Mesothelial cell of epicardium (in vitro differentiated cells): ENCODE measurements around the gene SLC36A3. TPM values are rescaled to one million over a fixed set of nuclear protein-coding genes. Genes with fewer than 3 reads are reported as not detected.

Experiments
- DNase-seq, 2 experiments: peaks; one replicate each; pipeline ENCODE4 v3.0.0; 2021; ENCODE audit warnings: low spot score in 2 of 2; ENCODE audit not compliant: unreplicated experiment in 2 of 2
- H3K27ac Mint-ChIP-seq: 2 replicates; pipeline ENCODE4 v1.8.0; 2021; ENCODE audit warnings: mixed read lengths
- H3K27me3 Mint-ChIP-seq: 2 replicates; pipeline ENCODE4 v1.8.0; 2021; ENCODE audit warnings: low read depth, mixed read lengths
- H3K36me3 Mint-ChIP-seq: 2 replicates; pipeline ENCODE4 v1.8.0; 2021; ENCODE audit warnings: mixed read lengths
- H3K4me1 Mint-ChIP-seq: 2 replicates; pipeline ENCODE4 v1.8.0; 2021; ENCODE audit warnings: mixed read lengths
- H3K4me3 Mint-ChIP-seq: 2 replicates; pipeline ENCODE4 v1.8.0; 2021; ENCODE audit warnings: mild to moderate bottlenecking, moderate library complexity, mixed read lengths
- H3K9me3 Mint-ChIP-seq: 2 replicates; pipeline ENCODE4 v1.8.0; 2021; ENCODE audit warnings: mixed read lengths
- CTCF ChIP-seq: fragments of 200-600 bp; sonication (generic); IDR thresholded peaks from one replicate; pipeline ENCODE4 v1.5.0; 2021; ENCODE audit warnings: antibody characterized with exemption; ENCODE audit not compliant: unreplicated experiment
- total RNA-seq: library from RNA; stranded (reverse); gene quantifications from 3 replicates; pipeline ENCODE4 v1.2.1, GENCODE V29; 2021

Gene SLC36A3
- total RNA-seq, 1 donor from 2014 or later = not detected

DNA sequence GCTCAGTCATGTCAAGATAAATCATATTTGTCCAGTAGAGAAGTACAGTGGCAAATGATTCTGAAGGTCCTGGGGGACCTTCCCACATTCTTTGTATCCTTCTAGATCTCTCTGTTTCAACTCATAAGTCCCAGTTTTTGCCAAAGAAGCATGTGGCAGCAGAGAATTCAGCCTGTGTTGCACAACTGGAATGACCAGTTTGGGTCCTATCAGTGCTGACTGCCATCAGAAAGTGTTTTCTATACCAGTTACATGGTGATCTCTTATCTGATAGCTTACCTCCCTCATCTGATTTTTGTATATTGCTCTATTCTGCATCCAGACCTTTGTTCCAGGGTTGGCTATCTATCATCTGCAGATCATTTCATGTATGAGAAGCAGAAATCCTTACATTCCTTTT lies 28.9 kb downstream of the SLC36A3 start:
- Mint-ChIP-seq H3K27ac (peak overlapping the region; percentile 83), H3K9me3 (no peaks in the 10 kb centered on the region), H3K36me3 (no peaks in the 10 kb centered on the region), H3K4me1 (peaks cover 20% of the 10 kb centered on the region), H3K27me3 (no peaks in the 10 kb centered on the region), H3K4me3 (no peak overlapping the region)
- no peak for DNase-seq
- no peak for TF ChIP-seq CTCF

DNA sequence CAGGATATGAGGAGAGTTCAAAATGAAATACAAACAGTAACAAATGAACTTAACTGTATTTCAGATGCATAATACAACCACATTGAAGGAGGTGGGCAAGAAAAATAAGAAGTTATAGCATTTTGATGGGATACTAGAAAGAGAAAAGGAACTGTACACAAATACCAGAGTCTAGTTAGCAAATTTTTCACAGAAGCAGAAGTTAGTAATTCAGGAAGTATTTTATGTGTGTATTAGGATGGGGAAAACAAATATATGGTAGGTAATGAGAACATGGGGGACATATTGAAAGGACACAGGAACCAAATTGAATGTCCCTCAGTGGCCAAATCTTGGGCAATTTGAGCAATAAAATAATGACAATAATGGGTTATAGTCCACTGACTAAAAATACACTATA lies 32.2 kb downstream of the SLC36A3 start:
- Mint-ChIP-seq H3K36me3 (peaks cover 15% of the 10 kb centered on the region), H3K4me1 (peaks cover 33% of the 10 kb centered on the region), H3K9me3 (no peaks in the 10 kb centered on the region), H3K27ac (no peak overlapping the region), H3K27me3 (no peaks in the 10 kb centered on the region), H3K4me3 (no peak overlapping the region)
- DNase-seq = no peak
- no peak for TF ChIP-seq CTCF

GRCh38 chr5:151270599-151270998 lies 33.0 kb downstream of the SLC36A3 start:
- H3K4me1 Mint-ChIP-seq = peaks cover 31% of the 10 kb centered on the region
- no peak overlapping the region for H3K4me3 Mint-ChIP-seq
- no peak overlapping the region for H3K27ac Mint-ChIP-seq
- peaks cover 15% of the 10 kb centered on the region for H3K36me3 Mint-ChIP-seq
- no peaks in the 10 kb centered on the region for H3K27me3 Mint-ChIP-seq
- no peak for DNase-seq
- no peak for TF ChIP-seq CTCF
- H3K9me3 Mint-ChIP-seq = no peaks in the 10 kb centered on the region

DNA sequence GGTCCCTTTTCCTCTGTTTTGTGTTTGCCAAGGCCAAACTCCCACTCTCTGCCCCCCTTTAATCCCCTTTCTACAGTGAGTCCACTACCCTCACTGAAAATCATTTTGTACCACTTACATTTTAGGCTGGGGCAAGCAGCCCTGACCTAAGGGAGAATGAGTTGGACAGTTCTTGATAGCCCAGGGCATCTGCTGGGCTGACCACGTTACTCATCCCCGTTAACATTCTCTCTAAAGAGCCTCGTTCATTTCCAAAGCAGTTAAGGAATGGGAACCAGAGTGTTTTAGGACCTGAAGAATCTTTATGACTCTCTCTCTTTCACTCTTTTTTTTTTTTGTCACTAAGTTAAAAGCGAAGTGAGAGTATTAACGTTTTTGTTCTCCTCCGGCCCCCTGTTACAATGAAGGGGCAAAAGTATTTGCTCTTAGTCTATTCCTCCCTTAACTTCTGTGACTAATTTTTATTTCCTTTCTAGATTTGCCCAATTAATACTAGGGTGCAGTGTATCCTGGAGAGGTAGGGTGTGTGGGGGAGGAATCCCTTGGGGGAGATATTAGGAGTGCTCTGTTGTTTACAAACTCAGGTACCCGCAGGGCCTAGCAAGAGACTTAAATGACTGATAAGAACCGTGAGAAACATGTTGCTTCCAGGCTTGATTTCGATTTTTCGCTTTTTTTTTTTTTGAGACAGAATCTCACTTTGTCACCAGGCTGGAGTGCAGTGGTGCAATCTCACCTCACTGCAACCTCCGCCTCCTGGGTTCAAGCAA lies 35.9 kb downstream of the SLC36A3 start:
- peaks cover 21% of the 10 kb centered on the region for H3K36me3 Mint-ChIP-seq
- no peak overlapping the region for H3K4me3 Mint-ChIP-seq
- no peak for TF ChIP-seq CTCF
- DNase-seq = no peak
- no peaks in the 10 kb centered on the region for H3K27me3 Mint-ChIP-seq
- peak overlapping the region; percentile 69 for H3K27ac Mint-ChIP-seq
- H3K9me3 Mint-ChIP-seq = no peaks in the 10 kb centered on the region
- peaks cover 28% of the 10 kb centered on the region for H3K4me1 Mint-ChIP-seq

- peaks cover 23% of the 10 kb centered on the region for H3K36me3 Mint-ChIP-seq
- peak overlapping the region; percentile 39 for H3K27ac Mint-ChIP-seq
- no peaks in the 10 kb centered on the region for H3K27me3 Mint-ChIP-seq
- peaks cover 25% of the 10 kb centered on the region for H3K4me1 Mint-ChIP-seq
- H3K9me3 Mint-ChIP-seq = no peaks in the 10 kb centered on the region
- DNase-seq = no peak
- TF ChIP-seq CTCF = no peak
- H3K4me3 Mint-ChIP-seq = no peak overlapping the region
Measured at GRCh38 chr5:151264113-151264512, 39.5 kb downstream of the SLC36A3 start.

GRCh38 chr5:151262532-151262931 lies 41.0 kb downstream of the SLC36A3 start:
- no peak for TF ChIP-seq CTCF
- Mint-ChIP-seq H3K9me3 (no peaks in the 10 kb centered on the region), H3K36me3 (peaks cover 20% of the 10 kb centered on the region), H3K4me3 (no peak overlapping the region), H3K4me1 (peaks cover 17% of the 10 kb centered on the region), H3K27me3 (no peaks in the 10 kb centered on the region), H3K27ac (no peak overlapping the region)
- no peak for DNase-seq
